ENCODE results near the gene RFX2. TPM values are rescaled to one million over a fixed set of nuclear protein-coding genes. Genes with fewer than 3 reads are reported as not detected.
"Not testable (repeated sequence)": the region's sequence is repeated elsewhere in the genome, so short reads cannot be mapped to it uniquely, and the experiment has no call there.

The RFX2 gene
- total RNA-seq, 1 donor from 2014 or later: 7.2 TPM

GRCh38 chr19:6038634-6039405 is 71.5 kb downstream of the RFX2 start:
- DNase-seq: no peak

- DNase-seq: no peak
These were observed 75.3 kb downstream of the RFX2 start for GRCh38 chr19:6035026-6035425.

GRCh38 chr19:6034512-6034911 is 75.8 kb downstream of the RFX2 start:
- DNase-seq: no peak

GRCh38 chr19:6033744-6034264 is 76.5 kb downstream of the RFX2 start:
- DNase-seq: no peak

GRCh38 chr19:6032827-6033226 is 77.5 kb downstream of the RFX2 start:
- no peak for DNase-seq

GRCh38 chr19:6032381-6032780 is 77.9 kb downstream of the RFX2 start:
- no peak for DNase-seq

GRCh38 chr19:6030214-6030507 is 80.1 kb downstream of the RFX2 start:
- DNase-seq: no peak

GRCh38 chr19:6026390-6027227 is 83.7 kb downstream of the RFX2 start:
- DNase-seq: no peak

- not testable (repeated sequence) for DNase-seq
These were observed 85.5 kb downstream of the RFX2 start for GRCh38 chr19:6024756-6025155.

- DNase-seq: no peak
These were observed 86.4 kb downstream of the RFX2 start for GRCh38 chr19:6023936-6024335.

- DNase-seq: no peak
These were observed 87.1 kb downstream of the RFX2 start for GRCh38 chr19:6023085-6023682.

GRCh38 chr19:6022570-6023064 is 87.7 kb downstream of the RFX2 start:
- DNase-seq: no peak

- peak; percentile 54 for DNase-seq
These were observed 88.3 kb downstream of the RFX2 start for GRCh38 chr19:6021878-6022569.

GRCh38 chr19:6020972-6021805 is 89.1 kb downstream of the RFX2 start:
- DNase-seq: no peak

GRCh38 chr19:6020166-6020882 is 90.0 kb downstream of the RFX2 start:
- no peak for DNase-seq

GRCh38 chr19:6018786-6019185 is 91.5 kb downstream of the RFX2 start:
- DNase-seq: no peak

GRCh38 chr19:6017576-6017975 is 92.7 kb downstream of the RFX2 start:
- DNase-seq: no peak

GRCh38 chr19:6015841-6016545 is 94.3 kb downstream of the RFX2 start:
- DNase-seq: no peak

- no peak for DNase-seq
These were observed 95.7 kb downstream of the RFX2 start for GRCh38 chr19:6014551-6015135.

Measured in skin of body (tissue), 2 donors.